Amygdala (tissue), 56 donors: ENCODE measurements around the gene CHCHD10.

Source experiments
- DNase-seq, 56 donors: peaks; one replicate each; lab custom pipeline; 2025; lab: John Stamatoyannopoulos, UW

The CHCHD10 gene

GRCh38 chr22:23789121-23789520 lies 21.3 kb upstream of the CHCHD10 start:
- no peak for DNase-seq

- no peak for DNase-seq
These were observed 20.1 kb upstream of the CHCHD10 start for GRCh38 chr22:23787910-23788309.

GRCh38 chr22:23787600-23787896 lies 19.8 kb upstream of the CHCHD10 start:
- no peak for DNase-seq

GRCh38 chr22:23786752-23787599 lies 19.2 kb upstream of the CHCHD10 start, which contains the start of gene SMARCB1:
Gene SMARCB1, plus strand, starts transcription at chr22:23786966. Its CDS starts 204 bp downstream, at chr22:23787170.
- DNase-seq = peak in 52 of 56 donors; percentile 27 to 88 (median 68)

- DNase-seq = no peak
These were observed 18.5 kb upstream of the CHCHD10 start for GRCh38 chr22:23786261-23786710.

DNA sequence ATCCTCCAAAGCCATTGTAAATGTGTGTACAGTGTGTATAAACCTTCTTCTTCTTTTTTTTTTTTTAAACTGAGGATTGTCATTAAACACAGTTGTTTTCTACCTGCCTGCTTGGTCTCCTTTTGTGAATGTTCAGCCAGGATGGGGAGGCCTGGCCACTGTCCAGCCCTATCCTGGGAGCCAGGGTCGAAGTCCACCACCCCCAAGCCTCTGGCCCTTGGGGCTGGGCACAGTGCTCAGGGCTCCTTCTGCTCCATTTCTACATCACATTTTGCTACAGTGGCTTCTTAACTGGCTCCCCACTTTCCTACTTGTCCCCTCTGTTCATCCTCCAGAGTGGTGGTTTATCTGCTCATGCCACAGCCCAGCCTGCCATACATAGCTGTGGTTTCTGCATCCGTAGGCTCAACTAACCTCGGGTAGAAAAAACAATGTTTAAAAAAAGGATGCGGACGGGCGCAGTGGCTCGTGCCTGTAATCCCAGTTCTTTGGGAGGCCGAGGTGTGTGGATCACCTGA lies 16.5 kb upstream of the CHCHD10 start:
- DNase-seq = no peak

DNA sequence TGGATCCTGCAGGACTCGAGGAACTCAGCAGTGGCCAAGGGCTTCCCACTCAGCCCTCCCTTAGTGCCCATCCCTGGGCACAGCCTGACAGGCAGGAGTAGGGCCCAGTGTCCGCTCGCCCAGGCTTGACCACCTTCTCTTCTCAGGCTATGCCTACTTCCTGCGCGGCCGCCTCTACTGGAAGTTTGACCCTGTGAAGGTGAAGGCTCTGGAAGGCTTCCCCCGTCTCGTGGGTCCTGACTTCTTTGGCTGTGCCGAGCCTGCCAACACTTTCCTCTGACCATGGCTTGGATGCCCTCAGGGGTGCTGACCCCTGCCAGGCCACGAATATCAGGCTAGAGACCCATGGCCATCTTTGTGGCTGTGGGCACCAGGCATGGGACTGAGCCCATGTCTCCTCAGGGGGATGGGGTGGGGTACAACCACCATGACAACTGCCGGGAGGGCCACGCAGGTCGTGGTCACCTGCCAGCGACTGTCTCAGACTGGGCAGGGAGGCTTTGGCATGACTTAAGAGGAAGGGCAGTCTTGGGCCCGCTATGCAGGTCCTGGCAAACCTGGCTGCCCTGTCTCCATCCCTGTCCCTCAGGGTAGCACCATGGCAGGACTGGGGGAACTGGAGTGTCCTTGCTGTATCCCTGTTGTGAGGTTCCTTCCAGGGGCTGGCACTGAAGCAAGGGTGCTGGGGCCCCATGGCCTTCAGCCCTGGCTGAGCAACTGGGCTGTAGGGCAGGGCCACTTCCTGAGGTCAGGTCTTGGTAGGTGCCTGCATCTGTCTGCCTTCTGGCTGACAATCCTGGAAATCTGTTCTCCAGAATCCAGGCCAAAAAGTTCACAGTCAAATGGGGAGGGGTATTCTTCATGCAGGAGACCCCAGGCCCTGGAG lies 15.7 kb upstream of the CHCHD10 start:
- no peak for DNase-seq

- DNase-seq = no peak
These were observed 14.9 kb upstream of the CHCHD10 start for GRCh38 chr22:23782703-23783102.

DNA sequence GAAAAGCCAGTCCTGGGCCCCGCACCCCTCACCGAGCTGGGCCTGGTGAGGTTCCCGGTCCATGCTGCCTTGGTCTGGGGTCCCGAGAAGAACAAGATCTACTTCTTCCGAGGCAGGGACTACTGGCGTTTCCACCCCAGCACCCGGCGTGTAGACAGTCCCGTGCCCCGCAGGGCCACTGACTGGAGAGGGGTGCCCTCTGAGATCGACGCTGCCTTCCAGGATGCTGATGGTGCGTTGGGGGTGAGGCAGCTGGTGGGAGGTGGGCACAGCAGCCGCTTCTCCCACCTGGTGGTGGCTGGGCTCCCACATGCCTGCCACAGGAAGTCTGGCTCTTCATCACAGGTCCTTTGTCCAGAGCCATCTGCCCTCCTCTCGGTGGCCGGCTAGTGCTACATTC lies 14.5 kb upstream of the CHCHD10 start:
- no peak for DNase-seq

- DNase-seq = peak in 3 of 56 donors; percentile 35 to 50 (median 38)
These were observed 13.9 kb upstream of the CHCHD10 start for GRCh38 chr22:23781511-23782183.

GRCh38 chr22:23781065-23781464 lies 13.3 kb upstream of the CHCHD10 start:
- DNase-seq = peak in 55 of 56 donors; percentile 19 to 93 (median 71)

DNA sequence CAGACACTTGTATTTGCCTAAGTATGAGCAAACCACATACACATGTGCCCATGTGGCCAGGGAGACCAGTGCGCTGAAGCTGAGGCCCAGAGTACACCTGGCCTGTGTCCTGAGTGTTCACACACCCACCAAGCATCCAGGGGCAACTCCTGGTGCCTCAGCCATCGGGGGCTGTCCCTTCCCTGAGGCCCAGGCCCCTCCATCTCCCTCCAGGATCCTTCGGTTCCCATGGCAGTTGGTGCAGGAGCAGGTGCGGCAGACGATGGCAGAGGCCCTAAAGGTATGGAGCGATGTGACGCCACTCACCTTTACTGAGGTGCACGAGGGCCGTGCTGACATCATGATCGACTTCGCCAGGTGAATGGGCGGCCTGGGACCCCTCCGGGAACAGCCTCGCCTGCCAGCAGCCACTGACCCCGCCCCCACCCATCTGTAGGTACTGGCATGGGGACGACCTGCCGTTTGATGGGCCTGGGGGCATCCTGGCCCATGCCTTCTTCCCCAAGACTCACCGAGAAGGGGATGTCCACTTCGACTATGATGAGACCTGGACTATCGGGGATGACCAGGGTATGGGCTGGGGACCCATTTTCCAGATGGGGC lies 12.5 kb upstream of the CHCHD10 start:
- DNase-seq = no peak

GRCh38 chr22:23779731-23780130 lies 12.0 kb upstream of the CHCHD10 start:
- DNase-seq = no peak

GRCh38 chr22:23779083-23779482 lies 11.3 kb upstream of the CHCHD10 start:
- DNase-seq = no peak

- no peak for DNase-seq
These were observed 10.8 kb upstream of the CHCHD10 start for GRCh38 chr22:23778577-23778900.

DNA sequence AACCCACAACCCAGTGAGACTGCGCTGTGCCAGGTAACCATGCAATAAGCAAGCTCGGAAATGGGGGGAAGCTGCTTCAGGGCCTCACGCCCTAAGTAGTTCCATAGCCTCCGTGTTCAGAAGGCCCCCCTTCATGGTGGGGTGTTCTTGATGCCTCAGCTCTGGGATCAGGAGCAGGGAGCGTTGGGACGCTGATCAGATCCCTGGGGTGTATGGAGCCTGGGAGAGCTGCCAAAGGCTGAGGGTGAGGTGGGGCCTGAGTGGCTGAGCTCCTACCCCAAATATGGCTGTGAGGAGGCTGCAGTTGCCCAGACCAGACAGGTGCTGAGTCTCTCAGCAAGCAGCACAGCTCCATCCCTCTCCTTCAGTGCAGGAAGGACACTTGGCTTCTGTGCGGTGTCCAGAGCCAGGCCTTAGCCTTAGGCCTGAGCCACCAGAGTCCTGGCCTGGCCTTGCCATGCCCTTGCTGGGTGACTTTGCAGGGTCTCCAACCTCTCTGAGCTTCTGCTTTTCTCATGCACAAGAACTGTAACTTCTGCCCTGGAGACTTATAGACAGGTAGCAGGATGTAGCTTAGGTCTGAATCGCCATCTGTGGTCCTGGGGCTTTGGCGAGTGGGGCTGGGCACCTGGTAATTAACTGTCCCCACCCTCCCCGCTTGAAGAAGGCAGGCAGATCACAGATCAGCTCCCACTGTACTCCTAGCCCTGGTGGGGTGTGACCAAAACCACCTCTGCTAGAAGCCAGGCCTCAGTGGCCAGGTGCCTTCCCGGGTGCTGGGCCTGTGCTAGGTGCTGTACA lies 10.2 kb upstream of the CHCHD10 start:
- no peak for DNase-seq

DNA sequence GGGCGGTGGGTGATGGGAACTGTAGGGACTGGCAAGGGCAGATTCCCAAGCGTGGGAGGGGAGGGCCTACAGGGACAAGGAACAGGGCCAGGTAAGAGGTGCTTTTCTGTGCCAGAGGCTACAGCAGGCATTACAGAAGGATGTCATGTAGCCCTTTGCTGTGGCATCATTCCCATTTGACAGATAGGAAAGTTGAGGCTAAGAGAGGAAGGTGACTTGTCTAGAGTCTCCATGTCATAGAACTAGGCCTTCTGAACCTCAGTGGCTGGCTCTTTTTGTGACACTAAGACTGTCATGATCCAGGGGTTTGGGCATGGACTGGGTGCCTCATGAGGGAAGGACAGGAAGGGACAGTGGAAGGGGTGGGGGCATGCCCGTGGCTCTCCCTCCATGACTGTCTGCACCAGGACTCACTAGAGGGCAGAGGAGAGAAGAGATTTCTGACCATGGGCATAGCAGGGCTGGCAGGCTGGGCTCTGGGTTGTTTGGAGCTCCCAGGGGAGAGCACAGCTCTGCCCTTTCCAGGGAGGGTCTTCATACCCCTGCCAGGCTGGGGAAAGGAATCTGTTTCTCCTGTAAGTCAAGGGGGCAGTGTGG lies 8.1 kb upstream of the CHCHD10 start:
- DNase-seq = no peak

GRCh38 chr22:23774922-23775436 lies 7.2 kb upstream of the CHCHD10 start:
- DNase-seq = no peak
